ENCODE results near the gene ZBTB12. TPM values are rescaled to one million over a fixed set of nuclear protein-coding genes. Genes with fewer than 3 reads are reported as not detected.
A peak's percentile ranks its signal among the peaks of the same experiment; 100 is the strongest.

The ZBTB12 gene
- total and polyA plus RNA-seq, 10 of the 15 experiments (the other 5 are each of a cell fraction or from before 2014, with no cell fraction given), result 0.81 to 4.5 (median 1.7) TPM; not detected in 4

GRCh38 chr6:31898383-31899011, 3.4 kb downstream of the ZBTB12 start (continued):
- no peak for TF ChIP-seq ETV6 (conservative IDR thresholded peaks at IDR 0.05 in 1 of 2, IDR thresholded peaks at IDR 0.05 in 1 of 2; ENCODE audit: borderline replicate concordance in 1 of 2, low read depth in 1 of 2)
- TF ChIP-seq, protein P1, sequence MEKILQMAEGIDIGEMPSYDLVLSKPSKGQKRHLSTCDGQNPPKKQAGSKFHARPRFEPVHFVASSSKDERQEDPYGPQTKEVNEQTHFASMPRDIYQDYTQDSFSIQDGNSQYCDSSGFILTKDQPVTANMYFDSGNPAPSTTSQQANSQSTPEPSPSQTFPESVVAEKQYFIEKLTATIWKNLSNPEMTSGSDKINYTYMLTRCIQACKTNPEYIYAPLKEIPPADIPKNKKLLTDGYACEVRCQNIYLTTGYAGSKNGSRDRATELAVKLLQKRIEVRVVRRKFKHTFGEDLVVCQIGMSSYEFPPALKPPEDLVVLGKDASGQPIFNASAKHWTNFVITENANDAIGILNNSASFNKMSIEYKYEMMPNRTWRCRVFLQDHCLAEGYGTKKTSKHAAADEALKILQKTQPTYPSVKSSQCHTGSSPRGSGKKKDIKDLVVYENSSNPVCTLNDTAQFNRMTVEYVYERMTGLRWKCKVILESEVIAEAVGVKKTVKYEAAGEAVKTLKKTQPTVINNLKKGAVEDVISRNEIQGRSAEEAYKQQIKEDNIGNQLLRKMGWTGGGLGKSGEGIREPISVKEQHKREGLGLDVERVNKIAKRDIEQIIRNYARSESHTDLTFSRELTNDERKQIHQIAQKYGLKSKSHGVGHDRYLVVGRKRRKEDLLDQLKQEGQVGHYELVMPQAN (conservative IDR thresholded peaks at IDR 0.05), result no peak
- TF ChIP-seq RELB (IDR thresholded peaks at IDR 0.05; ENCODE audit: low read depth), result peak; percentile 44
- no peak for TF ChIP-seq CHD2 (IDR thresholded peaks at IDR 0.05; ENCODE audit: borderline replicate concordance, low read depth, low read length)
- TF ChIP-seq TARDBP (IDR thresholded peaks at IDR 0.05; ENCODE audit: borderline replicate concordance), result no peak
- TF ChIP-seq, protein P2, sequence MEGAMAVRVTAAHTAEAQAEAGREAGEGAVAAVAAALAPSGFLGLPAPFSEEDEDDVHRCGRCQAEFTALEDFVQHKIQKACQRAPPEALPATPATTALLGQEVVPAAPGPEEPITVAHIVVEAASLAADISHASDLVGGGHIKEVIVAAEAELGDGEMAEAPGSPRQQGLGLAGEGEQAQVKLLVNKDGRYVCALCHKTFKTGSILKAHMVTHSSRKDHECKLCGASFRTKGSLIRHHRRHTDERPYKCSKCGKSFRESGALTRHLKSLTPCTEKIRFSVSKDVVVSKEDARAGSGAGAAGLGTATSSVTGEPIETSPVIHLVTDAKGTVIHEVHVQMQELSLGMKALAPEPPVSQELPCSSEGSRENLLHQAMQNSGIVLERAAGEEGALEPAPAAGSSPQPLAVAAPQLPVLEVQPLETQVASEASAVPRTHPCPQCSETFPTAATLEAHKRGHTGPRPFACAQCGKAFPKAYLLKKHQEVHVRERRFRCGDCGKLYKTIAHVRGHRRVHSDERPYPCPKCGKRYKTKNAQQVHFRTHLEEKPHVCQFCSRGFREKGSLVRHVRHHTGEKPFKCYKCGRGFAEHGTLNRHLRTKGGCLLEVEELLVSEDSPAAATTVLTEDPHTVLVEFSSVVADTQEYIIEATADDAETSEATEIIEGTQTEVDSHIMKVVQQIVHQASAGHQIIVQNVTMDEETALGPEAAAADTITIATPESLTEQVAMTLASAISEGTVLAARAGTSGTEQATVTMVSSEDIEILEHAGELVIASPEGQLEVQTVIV (IDR thresholded peaks at IDR 0.05; ENCODE audit: borderline replicate concordance, partially characterized antibody), result no peak
- TF ChIP-seq CEBPB (IDR thresholded peaks at IDR 0.05; ENCODE audit: borderline replicate concordance in 1 of 2, low read depth in 2 of 2, low read length in 2 of 2), result no peak
- no peak for TF ChIP-seq MAX (IDR thresholded peaks at IDR 0.05; ENCODE audit: low read depth, low read length)
- no peak for TF ChIP-seq RFX5 (IDR thresholded peaks at IDR 0.05; ENCODE audit: low read depth, low read length)
- TF ChIP-seq SKIL (IDR thresholded peaks at IDR 0.05; ENCODE audit: low read depth, poor library complexity, severe bottlenecking), result no peak
- TF ChIP-seq HCFC1 (IDR thresholded peaks at IDR 0.05; ENCODE audit: low read length), result peak; percentile 92
- TF ChIP-seq SRF (IDR thresholded peaks at IDR 0.05; ENCODE audit: low read depth in 2 of 2, low read length in 2 of 2), result no peak
- no peak for TF ChIP-seq SPI1 (IDR thresholded peaks at IDR 0.05; ENCODE audit: borderline replicate concordance, insufficient read depth, low read depth, low read length)
- TF ChIP-seq, protein P3, sequence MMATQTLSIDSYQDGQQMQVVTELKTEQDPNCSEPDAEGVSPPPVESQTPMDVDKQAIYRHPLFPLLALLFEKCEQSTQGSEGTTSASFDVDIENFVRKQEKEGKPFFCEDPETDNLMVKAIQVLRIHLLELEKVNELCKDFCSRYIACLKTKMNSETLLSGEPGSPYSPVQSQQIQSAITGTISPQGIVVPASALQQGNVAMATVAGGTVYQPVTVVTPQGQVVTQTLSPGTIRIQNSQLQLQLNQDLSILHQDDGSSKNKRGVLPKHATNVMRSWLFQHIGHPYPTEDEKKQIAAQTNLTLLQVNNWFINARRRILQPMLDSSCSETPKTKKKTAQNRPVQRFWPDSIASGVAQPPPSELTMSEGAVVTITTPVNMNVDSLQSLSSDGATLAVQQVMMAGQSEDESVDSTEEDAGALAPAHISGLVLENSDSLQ (IDR thresholded peaks at IDR 0.05), result peak; percentile 65
- no peak for TF ChIP-seq GATAD2B (conservative IDR thresholded peaks at IDR 0.05; ENCODE audit: low read depth)
- peak; percentile 70 for TF ChIP-seq NR2C1 (IDR thresholded peaks at IDR 0.05)

All from GM12878 (cell line).